Caco-2 (cell line): ENCODE results near the gene GMPPA. TPM values are rescaled to one million over a fixed set of nuclear protein-coding genes. Genes with fewer than 3 reads are reported as not detected.

Experiments
- BruUV-seq: library from RNA; stranded (reverse); fragments of 400-500 nt; replicated peaks from 2 replicates; lab custom pipeline; 2021; lab: Mats Ljungman, UMichigan
- CTCF ChIA-PET: fragments of 300-600 bp; sonication (Branson Sonifier 250); formaldehyde crosslinking; loops from one replicate; lab custom pipeline; 2022; ENCODE audit warnings: antibody characterized with exemption; lab: Charles Lee
- POLR2A ChIA-PET: fragments of 300-600 bp; sonication (Branson Sonifier 250); formaldehyde crosslinking; loops from one replicate; lab custom pipeline; 2022; ENCODE audit warnings: antibody characterized with exemption; lab: Charles Lee
- DNase-seq, 2 experiments: peaks; one replicate each; pipeline versions ENCODE4 v3.0.0 to v3.0.0-alpha.2; 2020 to 2022
- H3K27me3 ChIP-seq: replicated peaks from 2 replicates; pipeline ENCODE4 v1.6.0; 2011; ENCODE audit warnings: low read length; ENCODE audit not compliant: control insufficient read depth, insufficient read depth
- H3K36me3 ChIP-seq: 2 replicates; pipeline ENCODE4 v1.5.1; 2011; ENCODE audit warnings: low read length; ENCODE audit not compliant: control insufficient read depth, insufficient read depth
- H3K4me1 ChIP-seq: fragments of 250-450 bp; sonication (Bioruptor Pico); 2 replicates; pipeline ENCODE4 v1.5.1; 2020; ENCODE audit warnings: mild to moderate bottlenecking
- H3K4me3 ChIP-seq: 2 replicates; pipeline ENCODE4 v1.5.1; 2011; ENCODE audit warnings: low read depth, mild to moderate bottlenecking, control low read depth, low read length
- H3K9me3 ChIP-seq: fragments of 250-450 bp; sonication (Bioruptor Pico); 2 replicates; pipeline ENCODE4 v1.5.1; 2020; ENCODE audit warnings: mild to moderate bottlenecking, moderate library complexity
- H3K27ac Mint-ChIP-seq: one replicate; pipeline ENCODE4 v1.8.0; 2022; ENCODE audit warnings: mixed read lengths; ENCODE audit not compliant: unreplicated experiment
- H3K27me3 Mint-ChIP-seq: one replicate; pipeline ENCODE4 v1.8.0; 2022; ENCODE audit warnings: mixed read lengths; ENCODE audit not compliant: insufficient read depth, unreplicated experiment
- H3K36me3 Mint-ChIP-seq: one replicate; pipeline ENCODE4 v1.8.0; 2022; ENCODE audit warnings: mild to moderate bottlenecking, mixed read lengths; ENCODE audit not compliant: insufficient read depth, unreplicated experiment
- H3K4me1 Mint-ChIP-seq: one replicate; pipeline ENCODE4 v1.8.0; 2022; ENCODE audit warnings: low read depth, mixed read lengths; ENCODE audit not compliant: unreplicated experiment
- H3K4me3 Mint-ChIP-seq: one replicate; pipeline ENCODE4 v1.8.0; 2022; ENCODE audit warnings: mild to moderate bottlenecking, moderate library complexity, mixed read lengths; ENCODE audit not compliant: unreplicated experiment
- H3K9me3 Mint-ChIP-seq: one replicate; pipeline ENCODE4 v1.8.0; 2022; ENCODE audit warnings: mixed read lengths; ENCODE audit not compliant: unreplicated experiment
- CTCF ChIP-seq, 2 experiments: fragments of 200-600 bp in 1 of 2; IDR thresholded peaks; 1 replicate in 1 of 2; 2 replicates in 1 of 2; pipeline versions ENCODE4 v1.5.1 to v1.8.0; 2011 to 2022; ENCODE audit warnings: antibody characterized with exemption in 1 of 2, control low read depth in 1 of 2, inconsistent platforms in 1 of 2, low read depth in 1 of 2, low read length in 1 of 2, mild to moderate bottlenecking in 1 of 2, moderate library complexity in 1 of 2; ENCODE audit not compliant: insufficient read depth in 1 of 2, severe bottlenecking in 1 of 2, unreplicated experiment in 1 of 2
- intact Hi-C: fragments of 100-400 bp; cut with micrococcal nuclease; formaldehyde crosslinking; loops from one replicate; pipeline ENCODE4 v1.10.0; 2022; ENCODE audit not compliant: unreplicated experiment
- total RNA-seq: library from RNA; stranded (reverse); gene quantifications from 2 replicates; pipeline ENCODE4 v1.2.3, GENCODE V29; 2022

The GMPPA gene
- total RNA-seq, 1 experiment from 2014 or later: 53.7 TPM

GRCh38 chr2:219476652-219477151, 22.0 kb upstream of the GMPPA start:
- H3K4me3 ChIP-seq: no peak overlapping the region
- ChIA-PET POLR2A (no interaction called here), CTCF (interaction anchor here (1.0 to 3.5 kb wide), 5 partner anchors 16 to 88 kb away, joined by 3 to 22 read pairs (median 7); partner anchors contain the start of genes DNPEP and GMPPA)
- Mint-ChIP-seq H3K27me3 (no peaks in the 10 kb centered on the region), H3K36me3 (no peaks in the 10 kb centered on the region), H3K4me1 (no peaks in the 10 kb centered on the region), H3K4me3 (peak overlapping the region; percentile 10), H3K9me3 (no peaks in the 10 kb centered on the region), H3K27ac (no peak overlapping the region)
- H3K9me3 ChIP-seq: no peaks in the 10 kb centered on the region
- no peaks in the 10 kb centered on the region for H3K27me3 ChIP-seq
- TF ChIP-seq CTCF (IDR thresholded peaks at IDR 0.05; ENCODE audit: insufficient read depth in 1 of 2, low read depth in 1 of 2, low read length in 1 of 2, severe bottlenecking in 1 of 2, unreplicated experiment in 1 of 2): no peak
- no peaks in the 10 kb centered on the region for H3K4me1 ChIP-seq
- H3K36me3 ChIP-seq: no peaks in the 10 kb centered on the region
- intact Hi-C loops: loop anchor here (1.0 kb wide), 2 partner anchors 45 to 54 kb away; no protein-coding TSS in a partner anchor
- DNase-seq: no peak
- BruUV-seq: no TSS peak

- no TSS peak for BruUV-seq
- Histone ChIP-seq H3K4me3 (no peak overlapping the region), H3K27me3 (no peaks in the 10 kb centered on the region), H3K4me1 (no peaks in the 10 kb centered on the region), H3K9me3 (no peaks in the 10 kb centered on the region), H3K36me3 (no peaks in the 10 kb centered on the region)
- H3K4me3 Mint-ChIP-seq: no peak overlapping the region
- no peak overlapping the region for H3K27ac Mint-ChIP-seq
- POLR2A ChIA-PET: interaction anchor here (0.6 kb wide), 1 partner anchor 56 kb away, joined by 4 read pairs; no protein-coding TSS in a partner anchor
- H3K4me1 Mint-ChIP-seq: no peaks in the 10 kb centered on the region
- H3K27me3 Mint-ChIP-seq: no peaks in the 10 kb centered on the region
- no peak for TF ChIP-seq CTCF (IDR thresholded peaks at IDR 0.05; ENCODE audit: insufficient read depth in 1 of 2, low read depth in 1 of 2, low read length in 1 of 2, severe bottlenecking in 1 of 2, unreplicated experiment in 1 of 2)
- CTCF ChIA-PET: interaction anchor here (1.7 to 3.5 kb wide), 3 partner anchors 33 to 53 kb away, joined by 7 to 22 read pairs (median 8); no protein-coding TSS in a partner anchor
- intact Hi-C loops: no loop called here
- H3K9me3 Mint-ChIP-seq: no peaks in the 10 kb centered on the region
- no peaks in the 10 kb centered on the region for H3K36me3 Mint-ChIP-seq
- DNase-seq: no peak
Measured at GRCh38 chr2:219477179-219477578, 21.5 kb upstream of the GMPPA start.

GRCh38 chr2:219477815-219478214, 20.9 kb upstream of the GMPPA start:
- Histone ChIP-seq H3K27me3 (no peaks in the 10 kb centered on the region), H3K9me3 (no peaks in the 10 kb centered on the region), H3K4me3 (no peak overlapping the region), H3K36me3 (no peaks in the 10 kb centered on the region), H3K4me1 (no peaks in the 10 kb centered on the region)
- intact Hi-C loops: no loop called here
- Mint-ChIP-seq H3K27ac (no peak overlapping the region), H3K4me3 (no peak overlapping the region), H3K27me3 (no peaks in the 10 kb centered on the region), H3K4me1 (no peaks in the 10 kb centered on the region), H3K9me3 (no peaks in the 10 kb centered on the region), H3K36me3 (no peaks in the 10 kb centered on the region)
- ChIA-PET CTCF (interaction anchor here (0.5 to 3.5 kb wide), 4 partner anchors 17 to 878 kb away, joined by 3 to 22 read pairs (median 6); no protein-coding TSS in a partner anchor), POLR2A (interaction anchor here (0.6 kb wide), 1 partner anchor 56 kb away, joined by 4 read pairs; no protein-coding TSS in a partner anchor)
- BruUV-seq: no TSS peak
- no peak for DNase-seq
- no peak for TF ChIP-seq CTCF (IDR thresholded peaks at IDR 0.05; ENCODE audit: insufficient read depth in 1 of 2, low read depth in 1 of 2, low read length in 1 of 2, severe bottlenecking in 1 of 2, unreplicated experiment in 1 of 2)
